ENCODE data around the gene IER5. TPM values are rescaled to one million over a fixed set of nuclear protein-coding genes. Genes with fewer than 3 reads are reported as not detected.

The IER5 gene
- polyA plus RNA-seq, 2 of the 4 experiments (the other 2 are of a cell fraction) = 26.8 to 40.2 TPM

DNA sequence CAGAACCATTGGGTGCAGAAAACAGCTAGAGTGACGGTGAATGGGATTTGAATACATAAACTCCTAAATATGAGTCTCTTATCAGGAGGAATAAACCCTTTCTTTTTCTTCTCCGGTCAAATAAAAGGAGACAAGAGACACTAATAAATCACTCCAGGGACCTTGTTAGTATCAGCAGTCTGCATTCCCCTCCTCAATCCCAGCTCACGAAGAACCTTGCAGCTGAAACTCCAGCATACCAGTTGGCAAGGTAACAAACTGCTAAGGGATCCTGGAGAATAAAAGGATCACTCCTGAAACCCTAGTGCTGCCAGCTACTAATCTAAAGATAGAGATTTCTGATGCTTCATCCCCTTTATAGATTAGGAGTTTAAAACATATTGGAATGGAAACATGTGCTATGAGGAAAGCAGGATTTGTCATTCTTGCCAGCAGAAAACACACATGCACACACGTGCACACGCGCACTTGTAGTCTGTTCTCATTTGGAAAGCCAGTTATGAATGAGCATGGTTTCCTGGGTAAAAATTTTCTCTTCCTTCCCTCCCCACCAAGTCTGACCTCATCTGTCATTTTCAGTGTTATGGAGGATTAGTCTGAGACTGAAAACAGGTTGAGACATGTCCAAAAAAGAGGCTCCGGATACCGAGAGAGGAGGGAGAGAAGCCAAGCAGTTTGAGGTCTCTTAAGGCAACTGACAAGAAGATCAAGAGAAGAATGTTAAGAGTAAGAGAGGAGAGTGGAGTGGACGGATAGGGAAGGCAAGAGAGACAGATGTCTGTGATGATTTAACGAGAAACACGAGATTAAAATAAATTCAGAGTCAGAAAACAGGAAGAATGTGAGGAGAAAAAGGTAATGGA, 10.9 kb downstream of the IER5 start:
- Histone ChIP-seq H3K4me2 (peak overlapping the region; percentile 98), H3K9me3 (no peaks in the 10 kb centered on the region), H3K4me3 (no peak overlapping the region), H3K27ac (peak overlapping the region; percentile 66 to 98), H3K4me1 (peaks cover 86% of the 10 kb centered on the region)
- CTCF ChIA-PET = interaction anchor here (0.5 to 48.3 kb wide), 12 partner anchors 9 to 585 kb away, joined by 3 to 774 read pairs (median 3); partner anchors contain the start of gene IER5
- POLR2A ChIA-PET = interaction anchor here (0.6 to 3.2 kb wide), 9 partner anchors 9 to 236 kb away, joined by 3 to 12 read pairs (median 5); no protein-coding TSS in a partner anchor
- 51% methylated on average over 11 of the region's 11 CpGs for WGBS (ENCODE audit: missing lambda C conversion rate)
- TF ChIP-seq RARB (CRISPR knock-in tag; IDR thresholded peaks at IDR 0.05) (no peak), FOSL2 (IDR thresholded peaks at IDR 0.05) (no peak), FOSL2 (CRISPR knock-in tag; IDR thresholded peaks at IDR 0.05) (no peak), JUN (IDR thresholded peaks at IDR 0.05) (no peak)
- TF ChIP-seq, protein P1, sequence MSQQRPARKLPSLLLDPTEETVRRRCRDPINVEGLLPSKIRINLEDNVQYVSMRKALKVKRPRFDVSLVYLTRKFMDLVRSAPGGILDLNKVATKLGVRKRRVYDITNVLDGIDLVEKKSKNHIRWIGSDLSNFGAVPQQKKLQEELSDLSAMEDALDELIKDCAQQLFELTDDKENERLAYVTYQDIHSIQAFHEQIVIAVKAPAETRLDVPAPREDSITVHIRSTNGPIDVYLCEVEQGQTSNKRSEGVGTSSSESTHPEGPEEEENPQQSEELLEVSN (IDR thresholded peaks at IDR 0.05; ENCODE audit: borderline replicate concordance, low read depth) = no peak
- TF ChIP-seq, protein P2, sequence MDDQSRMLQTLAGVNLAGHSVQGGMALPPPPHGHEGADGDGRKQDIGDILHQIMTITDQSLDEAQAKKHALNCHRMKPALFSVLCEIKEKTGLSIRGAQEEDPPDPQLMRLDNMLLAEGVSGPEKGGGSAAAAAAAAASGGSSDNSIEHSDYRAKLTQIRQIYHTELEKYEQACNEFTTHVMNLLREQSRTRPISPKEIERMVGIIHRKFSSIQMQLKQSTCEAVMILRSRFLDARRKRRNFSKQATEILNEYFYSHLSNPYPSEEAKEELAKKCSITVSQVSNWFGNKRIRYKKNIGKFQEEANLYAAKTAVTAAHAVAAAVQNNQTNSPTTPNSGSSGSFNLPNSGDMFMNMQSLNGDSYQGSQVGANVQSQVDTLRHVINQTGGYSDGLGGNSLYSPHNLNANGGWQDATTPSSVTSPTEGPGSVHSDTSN (IDR thresholded peaks at IDR 0.05) = no peak
- ATAC-seq (no peak), FAIRE-seq (no peak), DNase-seq (ENCODE audit: low read depth in 1 of 2, low spot score in 1 of 2) (no peak)

DNA sequence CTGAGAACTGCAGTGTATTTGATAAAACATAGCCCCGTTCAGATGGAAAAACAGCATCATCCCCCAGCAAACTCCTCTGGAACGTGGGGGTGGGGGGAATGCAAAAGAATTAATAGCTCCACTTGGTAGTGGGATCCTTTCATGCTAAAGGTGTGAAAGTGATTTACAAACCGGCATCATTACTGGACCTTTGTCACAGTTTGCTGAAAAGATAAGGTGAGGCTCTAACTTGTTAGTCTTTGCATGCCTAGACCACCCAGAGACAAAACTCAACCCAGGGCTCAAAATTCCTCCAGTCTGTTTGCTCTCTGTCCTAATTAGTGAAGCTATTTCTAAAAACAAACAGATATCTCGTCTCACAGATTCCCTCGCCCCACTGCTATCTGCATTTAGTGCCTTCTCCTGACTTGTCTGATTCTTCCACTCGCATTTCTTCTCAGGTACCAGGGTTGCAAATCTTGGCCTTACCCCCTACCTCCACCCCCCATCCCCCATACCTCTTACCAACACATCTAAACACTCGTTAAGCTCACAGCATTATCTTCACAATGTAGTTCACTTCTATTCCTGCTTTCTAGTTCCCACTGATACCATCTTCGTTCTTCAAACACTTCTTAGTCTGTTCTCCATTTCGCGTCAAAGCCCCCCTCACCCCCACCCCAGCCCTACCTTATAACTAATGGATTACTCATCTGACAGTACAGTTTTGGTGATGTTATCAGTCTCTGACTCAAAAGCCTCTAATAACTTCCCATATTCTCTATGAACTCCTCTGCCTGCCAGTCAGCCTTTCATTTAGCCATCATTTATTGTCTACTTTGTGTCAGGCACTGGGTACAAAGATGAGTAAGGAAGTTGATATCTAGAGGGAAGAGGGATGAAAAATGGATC, 11.8 kb downstream of the IER5 start:
- peak overlapping the region; percentile 98 for H3K4me2 ChIP-seq
- ATAC-seq (peak in 1 of 2 experiments; percentile 1; a peak in 2 of 6 replicates), FAIRE-seq (no peak), DNase-seq (ENCODE audit: low read depth in 1 of 2, low spot score in 1 of 2) (no peak)
- no peak overlapping the region for H3K4me3 ChIP-seq
- POLR2A ChIA-PET = interaction anchor here (0.9 to 3.2 kb wide), 6 partner anchors 10 to 35 kb away, joined by 4 to 12 read pairs (median 6); no protein-coding TSS in a partner anchor
- 27% methylated on average over 10 of the region's 10 CpGs for WGBS (ENCODE audit: missing lambda C conversion rate)
- CTCF ChIA-PET = interaction anchor here (1.0 to 48.3 kb wide), 6 partner anchors 8 to 38 kb away, joined by 3 to 774 read pairs (median 5); partner anchors contain the start of gene IER5
- peak; percentile 70; the same call in 1 of the 2 replicates for TF ChIP-seq GATA3 (IDR thresholded peaks at IDR 0.05; ENCODE audit: borderline replicate concordance)
- no peak for TF ChIP-seq FOSB (CRISPR knock-in tag; IDR thresholded peaks at IDR 0.05)
- TF ChIP-seq FOSL2 (IDR thresholded peaks at IDR 0.05) = no peak
- peak; percentile 43 for TF ChIP-seq FOSL2 (CRISPR knock-in tag; IDR thresholded peaks at IDR 0.05)
- TF ChIP-seq, protein P3, sequence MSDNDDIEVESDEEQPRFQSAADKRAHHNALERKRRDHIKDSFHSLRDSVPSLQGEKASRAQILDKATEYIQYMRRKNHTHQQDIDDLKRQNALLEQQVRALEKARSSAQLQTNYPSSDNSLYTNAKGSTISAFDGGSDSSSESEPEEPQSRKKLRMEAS (IDR thresholded peaks at IDR 0.05) = 0 out of 2 replicates have a peak, but pooled peaks have one; percentile 9
- no peak; a peak in 1 of 5 replicates for TF ChIP-seq JUN (IDR thresholded peaks at IDR 0.05)
- H3K4me1 ChIP-seq = peaks cover 79% of the 10 kb centered on the region
- peak overlapping the region; percentile 66 to 98 for H3K27ac ChIP-seq
- H3K9me3 ChIP-seq = no peaks in the 10 kb centered on the region

DNA sequence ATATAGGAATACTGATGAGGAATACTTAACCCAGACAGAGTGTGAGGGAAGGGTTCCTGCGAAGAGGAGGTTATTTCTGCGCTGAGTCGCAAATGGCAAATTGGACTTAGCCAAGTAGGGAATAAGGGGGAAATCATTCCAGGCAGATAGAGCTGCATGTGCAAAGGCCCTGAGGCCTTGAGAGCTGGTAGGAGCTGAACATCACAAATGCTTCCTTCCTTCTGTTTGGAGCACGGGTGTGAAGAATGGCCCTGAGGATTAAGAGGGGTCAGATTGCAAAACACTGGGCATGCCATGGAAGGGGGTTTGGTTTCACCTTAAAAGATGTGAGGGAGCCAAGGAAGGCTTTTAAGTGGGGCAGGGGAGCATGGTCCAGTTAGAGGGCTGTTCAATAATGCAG, 12.4 kb downstream of the IER5 start:
- FAIRE-seq (no peak), ATAC-seq (no peak), DNase-seq (ENCODE audit: low read depth in 1 of 2, low spot score in 1 of 2) (no peak)
- Histone ChIP-seq H3K4me2 (peak overlapping the region; percentile 98), H3K4me1 (peaks cover 77% of the 10 kb centered on the region), H3K27ac (peak overlapping the region; percentile 66 to 98), H3K4me3 (no peak overlapping the region), H3K9me3 (no peaks in the 10 kb centered on the region)
- CTCF ChIA-PET = interaction anchor here (2.8 to 48.3 kb wide), 3 partner anchors 11 to 38 kb away, joined by 7 to 774 read pairs (median 34); partner anchors contain the start of gene IER5
- 0 out of 2 replicates have a peak, but pooled peaks have one; percentile 6 for TF ChIP-seq FOSB (CRISPR knock-in tag; IDR thresholded peaks at IDR 0.05)
- TF ChIP-seq KDM1A (IDR thresholded peaks at IDR 0.05; ENCODE audit: low read depth) = 0 out of 2 replicates have a peak, but pooled peaks have one; percentile 37
- peak in 1 of 2 experiments; percentile 37; a peak in 1 of 4 replicates for TF ChIP-seq CEBPB (IDR thresholded peaks at IDR 0.05)
- TF ChIP-seq, protein P3 (IDR thresholded peaks at IDR 0.05) = 0 out of 2 replicates have a peak, but pooled peaks have one; percentile 8
- TF ChIP-seq, protein P4, sequence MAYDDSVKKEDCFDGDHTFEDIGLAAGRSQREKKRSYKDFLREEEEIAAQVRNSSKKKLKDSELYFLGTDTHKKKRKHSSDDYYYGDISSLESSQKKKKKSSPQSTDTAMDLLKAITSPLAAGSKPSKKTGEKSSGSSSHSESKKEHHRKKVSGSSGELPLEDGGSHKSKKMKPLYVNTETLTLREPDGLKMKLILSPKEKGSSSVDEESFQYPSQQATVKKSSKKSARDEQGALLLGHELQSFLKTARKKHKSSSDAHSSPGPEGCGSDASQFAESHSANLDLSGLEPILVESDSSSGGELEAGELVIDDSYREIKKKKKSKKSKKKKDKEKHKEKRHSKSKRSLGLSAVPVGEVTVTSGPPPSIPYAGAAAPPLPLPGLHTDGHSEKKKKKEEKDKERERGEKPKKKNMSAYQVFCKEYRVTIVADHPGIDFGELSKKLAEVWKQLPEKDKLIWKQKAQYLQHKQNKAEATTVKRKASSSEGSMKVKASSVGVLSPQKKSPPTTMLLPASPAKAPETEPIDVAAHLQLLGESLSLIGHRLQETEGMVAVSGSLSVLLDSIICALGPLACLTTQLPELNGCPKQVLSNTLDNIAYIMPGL (CRISPR knock-in tag; IDR thresholded peaks at IDR 0.05; ENCODE audit: borderline replicate concordance) = no peak
- TF ChIP-seq RFX5 (IDR thresholded peaks at IDR 0.05) = no peak
- TF ChIP-seq CHD2 (IDR thresholded peaks at IDR 0.05; ENCODE audit: low read length, partially characterized antibody) = no peak
- POLR2A ChIA-PET = interaction anchor here (1.4 to 3.2 kb wide), 3 partner anchors 11 to 34 kb away, joined by 4 to 12 read pairs (median 6); no protein-coding TSS in a partner anchor
- 89% methylated on average over 4 of the region's 4 CpGs for WGBS (ENCODE audit: missing lambda C conversion rate)
